Retinal pigment epithelial cell (primary cell): ENCODE measurements around the gene GCSAML.

Source experiments
- DNase-seq: peaks from one replicate; pipeline ENCODE4 v3.0.0-alpha.2; 2010; ENCODE audit warnings: low read depth
- H3K4me3 ChIP-seq: 2 replicates; pipeline ENCODE4 v1.5.1; 2011; ENCODE audit warnings: mild to moderate bottlenecking, low read length, control low read depth, moderate library complexity
- CTCF ChIP-seq: conservative IDR thresholded peaks from 2 replicates; pipeline ENCODE4 v1.5.1; 2011; ENCODE audit warnings: low read depth, low read length, control low read depth, inconsistent platforms

The GCSAML gene

GRCh38 chr1:247540581-247540980 lies 8.4 kb upstream of the GCSAML start:
- H3K4me3 ChIP-seq, result no peak overlapping the region
- DNase-seq, result no peak
- TF ChIP-seq CTCF, result no peak

- no peak overlapping the region for H3K4me3 ChIP-seq
- TF ChIP-seq CTCF, result no peak
- DNase-seq, result no peak
Measured at GRCh38 chr1:247542811-247543210, 6.1 kb upstream of the GCSAML start.

- H3K4me3 ChIP-seq, result no peak overlapping the region
- no peak for DNase-seq
- TF ChIP-seq CTCF, result no peak
Measured at GRCh38 chr1:247548092-247548491, 842 bp upstream of the GCSAML start.

GRCh38 chr1:247551721-247552120 lies 2.8 kb downstream of the GCSAML start:
- TF ChIP-seq CTCF, result no peak
- DNase-seq, result peak; percentile 24

GRCh38 chr1:247552231-247552630 lies 3.3 kb downstream of the GCSAML start:
- no peak for DNase-seq
- no peak overlapping the region for H3K4me3 ChIP-seq
- TF ChIP-seq CTCF, result no peak

More at GRCh38 chr1:247551721-247552120, 2.8 kb downstream of the GCSAML start:
- H3K4me3 ChIP-seq, result no peak overlapping the region

GRCh38 chr1:247557926-247558674 lies 9.2 kb downstream of the GCSAML start:
- no peak overlapping the region for H3K4me3 ChIP-seq
- no peak for DNase-seq
- TF ChIP-seq CTCF, result no peak

- no peak for DNase-seq
- TF ChIP-seq CTCF, result no peak
Measured at GRCh38 chr1:247561711-247562110, 12.8 kb downstream of the GCSAML start.

More at GRCh38 chr1:247561711-247562110, 12.8 kb downstream of the GCSAML start:
- no peak overlapping the region for H3K4me3 ChIP-seq
